Measurements from ENCODE around the gene MARCHF10.
A peak's percentile ranks its signal among the peaks of the same experiment; 100 is the strongest.
"Not testable (repeated sequence)": the region's sequence is repeated elsewhere in the genome, so short reads cannot be mapped to it uniquely, and the experiment has no call there.

Gene MARCHF10

DNA sequence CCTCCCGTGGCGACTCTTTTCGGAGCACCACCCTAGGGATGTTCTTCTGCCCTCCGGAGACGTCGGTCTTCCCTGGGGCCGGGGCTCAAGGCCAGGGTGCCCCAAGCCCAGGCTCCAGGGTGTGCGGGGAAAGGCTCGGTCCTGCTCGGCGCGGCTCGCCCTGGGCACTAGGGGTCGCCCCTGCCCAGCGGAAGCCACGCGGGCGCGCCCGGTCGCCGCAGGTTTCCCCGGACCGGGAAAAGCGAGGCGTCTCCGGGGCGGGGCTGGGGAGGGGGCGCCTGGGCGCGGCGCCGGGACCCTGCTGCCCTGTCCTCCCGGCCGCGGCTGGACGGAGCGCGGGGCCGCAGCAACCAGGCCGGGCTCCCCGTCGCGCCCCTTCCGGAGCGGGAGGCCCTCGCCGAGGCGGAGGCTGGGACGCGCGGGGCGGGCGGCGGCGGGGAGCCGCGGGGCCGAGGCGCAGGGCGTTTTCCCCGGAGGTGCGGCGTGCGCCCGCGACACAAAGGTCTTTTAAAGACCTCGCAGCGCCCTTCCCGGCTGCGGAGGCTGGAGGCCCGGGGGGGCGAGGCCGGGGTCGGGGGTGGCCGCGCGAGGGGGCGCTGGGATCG lies 104.2 kb downstream of the MARCHF10 start:
- Histone ChIP-seq H4K20me1 (no peaks in the 10 kb centered on the region), H3K9me3 (peaks cover 5% of the 10 kb centered on the region; the same call in 1 of the 2 replicates), H3K36me3 (no peaks in the 10 kb centered on the region), H3K27ac (peak overlapping the region; percentile 83), H3K4me1 (peaks cover 40% of the 10 kb centered on the region), H3K4me2 (peak overlapping the region; percentile 95), H3K27me3 (no peaks in the 10 kb centered on the region), H3K4me3 (peak overlapping the region; percentile 77), H3K9ac (peak overlapping the region; percentile 81)
- TF ChIP-seq Cebpa-rat (IDR thresholded peaks at IDR 0.05) = no peak

DNA sequence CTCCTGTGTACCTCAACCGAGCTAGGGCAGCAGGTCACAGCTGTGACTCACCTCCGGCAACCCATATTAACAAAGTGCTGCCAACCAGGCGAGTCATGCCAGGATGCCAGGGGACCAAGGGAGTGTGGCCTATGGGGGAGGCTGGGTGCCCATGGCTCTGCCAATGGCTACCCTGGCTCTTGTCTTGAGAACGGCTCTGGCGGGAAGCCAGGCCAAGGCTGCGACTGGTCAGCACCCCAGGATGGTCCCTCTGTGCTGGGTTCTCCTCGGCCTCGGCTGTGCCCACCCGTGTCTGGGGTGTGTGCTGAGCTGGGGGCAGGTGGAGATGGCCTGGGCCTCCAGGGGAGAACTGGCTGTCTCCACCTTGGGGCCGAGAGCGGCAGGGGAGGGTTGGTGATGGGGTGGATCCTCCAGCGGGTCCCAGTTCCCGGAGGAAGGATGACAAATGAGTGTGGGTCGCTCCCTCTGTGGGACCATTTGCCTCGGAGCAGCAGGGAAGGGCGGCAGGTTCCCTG lies 104.8 kb downstream of the MARCHF10 start:
- Histone ChIP-seq H3K4me3 (peak overlapping the region; percentile 77), H3K27ac (no peak overlapping the region), H3K27me3 (no peaks in the 10 kb centered on the region), H4K20me1 (no peaks in the 10 kb centered on the region), H3K4me1 (peaks cover 40% of the 10 kb centered on the region), H3K4me2 (peak overlapping the region; percentile 95), H3K36me3 (no peaks in the 10 kb centered on the region), H3K9me3 (no peaks in the 10 kb centered on the region), H3K9ac (peak overlapping the region; percentile 81; the same call in 1 of the 2 replicates)
- no peak for TF ChIP-seq Cebpa-rat (IDR thresholded peaks at IDR 0.05)

DNA sequence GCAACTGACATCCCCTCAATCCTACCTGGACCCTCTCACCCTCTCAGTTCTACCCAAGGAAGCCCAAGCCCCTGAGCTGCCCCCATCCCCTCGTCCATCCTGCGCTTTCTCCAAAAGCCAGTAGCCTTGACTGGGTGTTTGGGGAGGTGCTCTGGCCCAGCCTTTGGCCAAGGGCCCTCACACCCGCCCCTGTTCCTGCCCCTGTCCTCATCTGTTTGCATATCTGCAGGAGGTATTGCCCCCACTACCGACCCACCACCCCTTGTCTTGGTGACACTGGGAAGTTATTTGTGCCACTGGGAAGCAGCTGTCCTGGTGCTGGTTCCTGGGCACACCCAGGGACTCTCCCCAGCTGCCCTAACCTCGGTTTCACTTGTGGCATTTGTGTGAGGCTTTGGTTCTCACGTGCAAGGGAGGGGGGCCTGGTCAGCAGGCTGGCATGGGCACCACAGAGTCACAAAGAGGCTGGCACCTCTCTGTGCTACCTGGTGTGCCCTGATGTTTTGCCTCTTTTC lies 105.3 kb downstream of the MARCHF10 start:
- Histone ChIP-seq H4K20me1 (no peaks in the 10 kb centered on the region), H3K27ac (no peak overlapping the region), H3K27me3 (no peaks in the 10 kb centered on the region), H3K36me3 (no peaks in the 10 kb centered on the region), H3K4me2 (peak overlapping the region; percentile 95), H3K4me1 (peaks cover 40% of the 10 kb centered on the region), H3K9ac (no peak overlapping the region), H3K4me3 (no peak overlapping the region), H3K9me3 (no peaks in the 10 kb centered on the region)
- TF ChIP-seq Cebpa-rat (IDR thresholded peaks at IDR 0.05) = no peak

DNA sequence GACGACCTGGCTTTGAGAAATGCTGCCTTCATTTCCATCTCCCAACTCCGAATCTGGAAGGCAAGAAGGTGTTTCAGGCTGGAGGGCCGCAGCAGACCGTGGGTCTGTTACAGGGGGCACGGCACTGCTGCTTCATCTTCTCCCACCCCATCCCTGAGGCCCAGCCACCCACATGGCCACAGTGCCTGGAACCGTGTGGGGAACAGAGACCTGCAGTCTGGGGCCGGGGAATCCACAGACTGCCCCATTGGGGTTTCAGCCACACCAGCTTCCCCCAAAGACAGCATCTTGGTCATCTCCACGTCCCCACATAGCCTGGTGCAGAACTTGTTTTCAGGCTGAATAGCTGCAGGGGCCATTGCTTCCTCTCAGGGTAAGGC lies 106.4 kb downstream of the MARCHF10 start:
- H3K4me3 ChIP-seq = no peak overlapping the region
- H3K4me2 ChIP-seq = peak overlapping the region; percentile 51
- H3K4me1 ChIP-seq = peaks cover 40% of the 10 kb centered on the region
- no peaks in the 10 kb centered on the region for H3K9me3 ChIP-seq
- H3K27ac ChIP-seq = peak overlapping the region; percentile 32; the same call in 1 of the 2 replicates
- TF ChIP-seq Cebpa-rat (IDR thresholded peaks at IDR 0.05) = no peak
- H3K36me3 ChIP-seq = no peaks in the 10 kb centered on the region
- no peaks in the 10 kb centered on the region for H4K20me1 ChIP-seq
- no peaks in the 10 kb centered on the region for H3K27me3 ChIP-seq
- H3K9ac ChIP-seq = no peak overlapping the region

DNA sequence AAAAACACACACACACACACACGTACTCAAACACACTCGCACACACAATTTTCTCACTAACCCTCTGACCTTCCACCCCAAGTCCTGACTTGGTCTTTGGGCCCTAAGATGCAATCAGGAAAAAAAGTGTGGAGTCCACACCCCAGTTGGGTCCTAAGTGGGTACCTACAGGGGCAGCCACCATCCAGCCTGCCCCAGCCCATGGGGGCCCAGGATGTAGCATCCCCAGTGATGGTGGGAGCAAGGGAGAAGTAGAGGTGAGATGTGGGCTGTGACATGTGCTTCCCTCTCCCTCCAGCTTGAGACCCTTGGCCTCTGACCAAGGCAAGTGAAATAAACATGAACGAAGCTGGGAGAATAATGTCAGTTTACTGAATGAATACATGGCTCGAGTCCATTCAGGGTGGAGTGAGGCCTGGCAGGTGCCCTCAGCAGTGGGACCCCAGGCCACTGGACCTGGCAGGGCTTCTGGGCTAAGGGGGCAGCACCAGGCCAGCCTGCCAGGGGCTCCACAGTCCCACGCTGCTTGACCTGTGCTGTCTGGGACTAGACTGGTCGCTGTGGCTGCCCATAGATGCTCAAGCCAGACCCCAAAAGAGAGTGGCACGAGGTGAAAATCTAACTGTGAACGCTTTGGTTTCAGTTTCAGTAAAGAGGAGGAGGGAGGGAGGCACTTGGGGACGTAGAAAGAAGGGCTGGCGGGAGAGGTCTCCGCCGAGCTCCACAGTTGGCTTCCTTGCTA lies 107.0 kb downstream of the MARCHF10 start:
- no peaks in the 10 kb centered on the region for H4K20me1 ChIP-seq
- no peaks in the 10 kb centered on the region for H3K36me3 ChIP-seq
- peak overlapping the region; percentile 51 for H3K4me2 ChIP-seq
- H3K9me3 ChIP-seq = no peaks in the 10 kb centered on the region
- no peaks in the 10 kb centered on the region for H3K27me3 ChIP-seq
- H3K4me3 ChIP-seq = no peak overlapping the region
- peaks cover 44% of the 10 kb centered on the region for H3K4me1 ChIP-seq
- no peak overlapping the region for H3K9ac ChIP-seq
- no peak for TF ChIP-seq Cebpa-rat (IDR thresholded peaks at IDR 0.05)
- H3K27ac ChIP-seq = peak overlapping the region; percentile 32; the same call in 1 of the 2 replicates

DNA sequence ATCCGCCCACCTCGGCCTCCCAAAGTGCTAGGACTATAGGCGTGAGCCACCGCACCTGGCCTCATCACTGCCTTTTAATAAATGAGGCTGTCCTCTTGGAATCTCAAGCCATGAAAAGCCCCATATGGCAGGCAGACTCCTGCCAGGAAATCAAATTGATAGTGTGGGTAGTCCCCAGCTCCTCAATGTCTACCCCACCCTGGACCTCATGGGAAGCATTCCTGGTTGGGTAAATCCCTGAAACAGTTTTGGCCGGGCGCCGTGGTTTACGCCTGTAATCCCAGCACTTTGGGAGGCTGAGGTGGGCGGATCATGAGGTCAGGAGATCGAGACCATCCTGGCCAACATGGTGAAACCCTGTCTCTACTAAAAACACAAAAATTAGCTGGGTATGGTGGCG lies 109.7 kb downstream of the MARCHF10 start:
- not testable (repeated sequence) for H3K27ac ChIP-seq, H3K9me3 ChIP-seq, H3K36me3 ChIP-seq, H3K9ac ChIP-seq, H3K4me3 ChIP-seq, H3K4me2 ChIP-seq, H3K27me3 ChIP-seq, H4K20me1 ChIP-seq
- peaks cover 46% of the 10 kb centered on the region for H3K4me1 ChIP-seq

DNA sequence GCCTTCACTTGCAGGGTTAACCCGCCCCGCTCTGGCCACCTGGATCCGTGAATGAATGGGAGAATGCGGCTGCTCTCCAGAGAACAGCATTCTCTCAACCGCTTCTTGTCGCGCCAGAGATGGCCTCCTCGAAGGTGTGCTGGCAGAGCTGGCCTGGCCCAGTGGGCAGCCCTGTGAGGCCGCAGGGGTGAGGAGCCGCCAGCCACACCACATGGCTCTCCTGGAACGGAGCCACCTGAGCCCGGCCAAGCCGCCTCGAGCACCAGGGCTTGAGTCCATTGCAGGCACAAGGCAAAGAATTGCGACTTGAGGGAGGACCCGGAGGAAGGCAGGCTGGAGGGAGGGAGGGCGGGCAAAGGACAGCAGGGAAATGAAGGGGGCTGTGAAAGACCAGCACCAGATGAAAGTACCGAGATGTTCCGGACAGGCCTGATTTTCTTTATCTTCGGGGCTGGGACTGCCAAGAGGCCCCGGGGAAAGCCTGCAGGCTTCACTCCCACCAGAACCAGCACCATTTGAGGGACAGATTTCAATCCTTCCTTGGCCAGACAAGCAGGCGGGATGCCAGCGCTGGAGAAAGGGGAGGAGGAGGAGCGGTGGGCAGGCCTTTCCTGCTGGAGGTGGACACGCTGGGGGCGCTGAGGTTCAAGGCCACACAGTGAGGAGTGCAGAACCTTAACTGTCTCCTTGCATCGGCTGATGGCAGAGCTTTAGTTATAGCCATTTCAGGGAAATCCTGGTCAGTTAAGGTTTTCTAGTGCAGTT lies 111.2 kb downstream of the MARCHF10 start:
- no peak for TF ChIP-seq Cebpa-rat (IDR thresholded peaks at IDR 0.05)
- Histone ChIP-seq H3K27me3 (no peaks in the 10 kb centered on the region), H3K36me3 (peaks cover 3% of the 10 kb centered on the region; the same call in 1 of the 2 replicates), H4K20me1 (no peaks in the 10 kb centered on the region), H3K4me3 (no peak overlapping the region), H3K9me3 (no peaks in the 10 kb centered on the region), H3K4me1 (peaks cover 51% of the 10 kb centered on the region), H3K4me2 (no peak overlapping the region), H3K27ac (no peak overlapping the region), H3K9ac (no peak overlapping the region)

DNA sequence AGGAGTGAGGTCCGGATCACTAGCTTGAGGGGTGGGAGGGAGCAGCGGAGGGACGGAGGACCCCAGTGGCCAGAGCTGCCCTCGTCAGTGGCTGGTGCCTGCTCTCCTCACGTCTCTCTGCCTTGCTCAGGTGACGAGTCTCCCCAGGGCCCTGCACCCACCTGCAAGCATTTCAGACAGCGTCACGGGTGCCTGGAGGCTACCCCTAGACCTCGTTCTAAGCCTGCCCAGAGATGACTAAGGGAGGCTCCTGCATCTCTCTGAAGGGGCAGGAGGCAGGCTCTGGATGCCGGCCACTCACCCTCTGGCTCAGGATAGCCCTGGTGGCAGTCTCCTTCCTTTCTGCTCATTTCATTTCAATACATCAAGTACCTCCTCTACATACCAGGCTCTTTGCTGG lies 111.9 kb downstream of the MARCHF10 start:
- H3K27me3 ChIP-seq = no peaks in the 10 kb centered on the region
- H3K4me2 ChIP-seq = peak overlapping the region; percentile 17; the same call in 1 of the 2 replicates

DNA sequence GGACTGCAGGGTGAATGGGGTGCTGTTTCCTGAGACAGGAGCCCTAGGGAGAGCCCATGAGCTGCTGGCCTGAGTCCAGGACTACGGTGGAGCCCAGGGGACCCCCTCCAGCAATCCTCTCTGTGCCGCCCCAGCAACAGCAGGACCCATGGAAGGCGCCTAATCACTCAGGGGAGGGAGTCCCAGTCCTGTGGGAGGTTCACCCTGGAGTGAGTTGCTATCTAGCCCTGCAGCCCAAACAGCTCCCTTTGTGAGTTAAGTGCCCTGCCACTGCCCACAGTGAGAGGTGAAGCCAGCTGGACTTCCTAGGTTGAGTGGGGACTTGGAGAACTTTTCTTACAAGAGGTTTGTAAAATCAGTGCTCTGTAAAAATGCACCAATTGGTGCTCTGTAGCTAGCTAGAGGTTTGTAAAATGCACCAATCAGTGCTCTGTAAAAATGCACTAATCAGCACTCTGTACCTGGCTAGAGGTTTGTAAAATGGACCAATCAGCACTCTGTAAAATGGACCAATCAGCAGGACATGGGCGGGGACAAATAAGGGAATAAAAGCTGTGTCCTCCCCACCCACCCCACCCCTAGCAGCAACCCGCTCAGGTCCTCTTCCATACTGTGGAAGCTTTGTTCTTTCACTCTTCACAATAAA lies 112.9 kb downstream of the MARCHF10 start:
- not testable (repeated sequence) for H3K9me3 ChIP-seq, H3K27me3 ChIP-seq, H3K9ac ChIP-seq, H3K4me3 ChIP-seq, H4K20me1 ChIP-seq
- Histone ChIP-seq H3K4me2 (peak overlapping the region; percentile 80), H3K4me1 (peaks cover 49% of the 10 kb centered on the region), H3K36me3 (peaks cover 20% of the 10 kb centered on the region), H3K27ac (0 out of 2 replicates have a peak overlapping the region, but pooled peaks have one; percentile 62)

More for the DNA sequence above, 111.9 kb downstream of the MARCHF10 start:
- Histone ChIP-seq H3K27ac (no peak overlapping the region), H3K36me3 (peaks cover 10% of the 10 kb centered on the region), H3K9ac (no peak overlapping the region), H4K20me1 (no peaks in the 10 kb centered on the region), H3K4me3 (no peak overlapping the region), H3K9me3 (no peaks in the 10 kb centered on the region), H3K4me1 (peaks cover 51% of the 10 kb centered on the region)
- TF ChIP-seq Cebpa-rat (IDR thresholded peaks at IDR 0.05) = no peak

Measured in BLaER1 (cell line).